ENCODE data around the gene GRIN2A. TPM values are rescaled to one million over a fixed set of nuclear protein-coding genes. Genes with fewer than 3 reads are reported as not detected.

The GRIN2A gene
- polyA plus RNA-seq, 1 experiment: not detected

- ChIA-PET CTCF (no interaction called here), POLR2A (no interaction called here)
- Histone ChIP-seq H3K36me3 (ENCODE audit: control insufficient read depth, insufficient read depth, low read length) (no peaks in the 10 kb centered on the region), H3K27me3 (ENCODE audit: control insufficient read depth, insufficient read depth, low read length) (no peaks in the 10 kb centered on the region), H3K4me3 (ENCODE audit: low read depth, low read length) (no peak overlapping the region)
- DNase-seq (ENCODE audit: low read depth): no peak
- no peak for TF ChIP-seq CTCF (IDR thresholded peaks at IDR 0.05; ENCODE audit: insufficient read depth, low read depth, low read length)
Measured at GRCh38 chr16:9808210-9808609, 374.0 kb downstream of the GRIN2A start.

DNA sequence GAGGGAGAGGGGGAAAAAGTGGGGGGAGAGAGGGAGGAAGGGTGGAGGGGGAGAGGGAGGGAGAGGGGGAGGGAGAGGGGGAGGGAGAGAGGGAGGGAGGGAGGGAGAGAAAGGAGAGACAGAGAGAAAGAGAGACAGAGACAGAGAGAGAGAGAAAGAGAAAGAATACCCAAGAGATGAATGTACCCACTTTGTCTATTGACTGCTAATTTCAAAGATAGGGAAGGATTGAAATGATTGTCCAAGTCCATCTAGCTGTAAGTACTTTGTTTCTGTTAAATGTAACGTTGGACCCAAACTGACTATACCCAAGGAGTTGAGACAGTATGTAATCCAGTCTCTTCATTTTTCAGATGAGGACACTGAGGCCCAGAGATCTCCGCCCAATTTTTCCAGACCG lies 374.9 kb downstream of the GRIN2A start:
- no peak overlapping the region for H3K4me3 ChIP-seq (ENCODE audit: low read depth, low read length)
- no peaks in the 10 kb centered on the region for H3K27me3 ChIP-seq (ENCODE audit: control insufficient read depth, insufficient read depth, low read length)
- ChIA-PET CTCF (no interaction called here), POLR2A (no interaction called here)
- no peak for DNase-seq (ENCODE audit: low read depth)
- TF ChIP-seq CTCF (IDR thresholded peaks at IDR 0.05; ENCODE audit: insufficient read depth, low read depth, low read length): no peak
- H3K36me3 ChIP-seq (ENCODE audit: control insufficient read depth, insufficient read depth, low read length): no peaks in the 10 kb centered on the region

DNA sequence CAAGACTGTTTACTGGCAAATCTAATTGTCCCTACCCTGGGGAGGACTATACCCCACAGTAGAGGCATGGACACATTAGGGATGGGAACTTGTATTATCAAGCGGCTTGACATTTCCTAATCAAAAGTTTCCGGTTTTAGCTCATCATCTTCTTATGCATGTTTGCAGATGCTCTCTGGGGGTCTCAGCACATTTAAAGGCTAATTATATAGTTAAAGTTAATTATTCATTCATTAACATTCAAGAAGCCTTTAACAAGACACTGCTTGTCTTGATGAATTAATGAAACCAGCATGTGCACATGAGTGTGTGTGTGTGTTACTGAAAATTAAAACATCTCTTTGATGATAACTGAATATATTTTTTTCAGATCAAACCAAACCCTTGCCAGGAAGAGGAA lies 377.1 kb downstream of the GRIN2A start:
- Histone ChIP-seq H3K4me3 (ENCODE audit: low read depth, low read length) (no peak overlapping the region), H3K27me3 (ENCODE audit: control insufficient read depth, insufficient read depth, low read length) (no peaks in the 10 kb centered on the region), H3K36me3 (ENCODE audit: control insufficient read depth, insufficient read depth, low read length) (no peaks in the 10 kb centered on the region)
- ChIA-PET POLR2A (no interaction called here), CTCF (no interaction called here)
- no peak for DNase-seq (ENCODE audit: low read depth)
- TF ChIP-seq CTCF (IDR thresholded peaks at IDR 0.05; ENCODE audit: insufficient read depth, low read depth, low read length): no peak

DNA sequence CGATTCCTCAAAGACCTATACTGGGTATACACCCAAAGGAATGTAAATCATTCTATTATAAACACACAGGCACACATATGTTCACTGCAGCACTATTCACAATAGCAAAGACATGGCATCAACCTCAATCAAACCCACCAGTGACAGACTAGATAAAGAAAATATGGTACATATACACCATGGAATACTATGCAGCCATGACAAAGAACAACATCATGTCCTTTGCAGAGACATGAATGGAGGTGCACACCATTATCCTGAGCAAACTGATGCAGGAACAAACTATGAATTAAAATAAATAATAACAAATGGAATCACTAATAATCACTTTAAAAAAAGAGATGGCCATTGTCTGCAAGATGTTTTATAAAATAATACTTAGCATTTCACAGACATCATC lies 380.1 kb downstream of the GRIN2A start:
- no peak for DNase-seq (ENCODE audit: low read depth)
- POLR2A ChIA-PET: no interaction called here
- no peak for TF ChIP-seq CTCF (IDR thresholded peaks at IDR 0.05; ENCODE audit: insufficient read depth, low read depth, low read length)
- no peaks in the 10 kb centered on the region for H3K36me3 ChIP-seq (ENCODE audit: control insufficient read depth, insufficient read depth, low read length)
- CTCF ChIA-PET: no interaction called here
- no peak overlapping the region for H3K4me3 ChIP-seq (ENCODE audit: low read depth, low read length)
- H3K27me3 ChIP-seq (ENCODE audit: control insufficient read depth, insufficient read depth, low read length): no peaks in the 10 kb centered on the region

- no peaks in the 10 kb centered on the region for H3K36me3 ChIP-seq (ENCODE audit: control insufficient read depth, insufficient read depth, low read length)
- no peaks in the 10 kb centered on the region for H3K27me3 ChIP-seq (ENCODE audit: control insufficient read depth, insufficient read depth, low read length)
- no peak for DNase-seq (ENCODE audit: low read depth)
- H3K4me3 ChIP-seq (ENCODE audit: low read depth, low read length): no peak overlapping the region
- ChIA-PET POLR2A (no interaction called here), CTCF (no interaction called here)
- no peak for TF ChIP-seq CTCF (IDR thresholded peaks at IDR 0.05; ENCODE audit: insufficient read depth, low read depth, low read length)
Measured at GRCh38 chr16:9801651-9802050, 380.6 kb downstream of the GRIN2A start.
